K562 (cell line): ENCODE data around the gene STON2. TPM values are rescaled to one million over a fixed set of nuclear protein-coding genes. Genes with fewer than 3 reads are reported as not detected.
A peak's percentile ranks its signal among the peaks of the same experiment; 100 is the strongest.

Experiments used
- KAT8 ChIP-seq: fragments of 450-650 bp; IDR thresholded peaks from 2 replicates; pipeline ENCODE4 v1.6.1; 2016; ENCODE audit warnings: low read depth, mild to moderate bottlenecking
- KDM4B ChIP-seq, 2 experiments: fragments of 450-650 bp in 1 of 2; sonication (generic) in 1 of 2; IDR thresholded peaks; 2 replicates each; pipeline ENCODE4 v1.6.1; 2016 to 2017; ENCODE audit warnings: borderline replicate concordance in 2 of 2, antibody characterized with exemption in 1 of 2, low read depth in 1 of 2, mild to moderate bottlenecking in 1 of 2
- L3MBTL2 ChIP-seq: fragments of 450-650 bp; IDR thresholded peaks from 2 replicates; pipeline ENCODE4 v1.6.1; 2016; ENCODE audit warnings: mild to moderate bottlenecking, moderate library complexity
- SMARCC2 ChIP-seq: fragments of 450-650 bp; IDR thresholded peaks from 2 replicates; pipeline ENCODE4 v1.6.1; 2017; ENCODE audit warnings: antibody characterized with exemption, moderate library complexity, mild to moderate bottlenecking, low read depth
- STAG1 ChIP-seq: sonication (generic); formaldehyde crosslinking; IDR thresholded peaks from 2 replicates; pipeline ENCODE4 v1.5.0; 2020; ENCODE audit warnings: missing genetic modification reagents, borderline replicate concordance
- TBL1XR1 ChIP-seq, 2 experiments: IDR thresholded peaks; 2 replicates each; pipeline ENCODE4 v1.6.1; 2012; ENCODE audit warnings: improper control_type of control experiment in 2 of 2, low read length in 2 of 2, mild to moderate bottlenecking in 1 of 2
- ZNF384 ChIP-seq: IDR thresholded peaks from 2 replicates; pipeline ENCODE4 v1.6.1; 2012; ENCODE audit warnings: low read depth, low read length, improper control_type of control experiment
- polyA plus RNA-seq, 8 experiments: library from polyadenylated mRNA; depleted of rRNA in 4 of 8; stranded (reverse) in 5 of 8; unstranded in 3 of 8; fragments of >200 nt; fragmentation: Nextera tagmentation in 2 of 8; fragmentation: Illumina TruSeq in 1 of 8; extraction: Ambion mirVana in 2 of 8; extraction: Trizol in 1 of 8; gene quantifications; 2 replicates each; pipeline versions ENCODE4 v1.2.1 to v1.2.3, GENCODE V29; 2011 to 2014; ENCODE audit warnings: inconsistent platforms in 1 of 8, missing spikeins in 1 of 8
- total RNA-seq, 7 experiments: library from RNA; depleted of rRNA in 6 of 7; stranded (reverse); fragments of >200 nt in 6 of 7; fragmentation: Illumina TruSeq in 2 of 7; extraction: Trizol in 2 of 7; gene quantifications; 2 replicates each; pipeline versions ENCODE4 v1.2.1 to v1.2.3, GENCODE V29; 2011 to 2021; ENCODE audit warnings: low replicate concordance in 1 of 7
- TF ChIP-seq, protein P1 (sequence below), 2 experiments: fragments of 450-650 bp; conservative IDR thresholded peaks; 2 replicates each; pipeline ENCODE4 v1.6.1; 2017; ENCODE audit warnings: mild to moderate bottlenecking in 2 of 2, moderate library complexity in 2 of 2
- TF ChIP-seq, protein P2 (sequence below), 2 experiments: fragments of 450-650 bp; IDR thresholded peaks; 2 replicates each; pipeline ENCODE4 v1.6.1; 2016; ENCODE audit warnings: mild to moderate bottlenecking in 2 of 2, borderline replicate concordance in 1 of 2, low read depth in 1 of 2, moderate library complexity in 1 of 2

STON2 gene
- total and polyA plus RNA-seq, 9 of the 15 experiments (the other 6 are each of a cell fraction or from before 2014, with no cell fraction given) = 7.8 to 99.3 (median 53.5) TPM

DNA sequence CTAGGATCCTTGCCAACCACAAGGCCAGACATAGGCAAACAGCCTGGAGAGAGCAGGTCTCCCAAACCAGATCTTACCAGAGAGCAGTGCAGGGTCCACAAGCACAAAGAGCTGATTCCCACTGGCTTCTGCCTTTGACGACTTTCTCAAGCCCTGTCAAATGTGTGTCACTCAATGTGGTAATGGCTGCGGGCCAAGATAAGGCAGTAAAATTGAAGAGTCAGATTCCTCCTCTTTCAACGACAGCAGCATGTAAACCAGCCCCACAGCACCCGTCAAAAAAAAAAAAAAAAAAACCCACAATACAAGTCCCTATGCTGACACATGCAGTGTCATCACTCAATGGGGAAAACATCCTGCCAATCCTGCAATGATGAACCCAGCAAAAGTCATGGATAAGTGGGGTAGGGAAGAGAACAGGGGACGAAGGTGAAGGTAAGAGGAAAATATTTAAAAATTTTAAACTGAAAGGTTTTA lies at the start of gene STON2 (continued):
- TF ChIP-seq, protein P1, sequence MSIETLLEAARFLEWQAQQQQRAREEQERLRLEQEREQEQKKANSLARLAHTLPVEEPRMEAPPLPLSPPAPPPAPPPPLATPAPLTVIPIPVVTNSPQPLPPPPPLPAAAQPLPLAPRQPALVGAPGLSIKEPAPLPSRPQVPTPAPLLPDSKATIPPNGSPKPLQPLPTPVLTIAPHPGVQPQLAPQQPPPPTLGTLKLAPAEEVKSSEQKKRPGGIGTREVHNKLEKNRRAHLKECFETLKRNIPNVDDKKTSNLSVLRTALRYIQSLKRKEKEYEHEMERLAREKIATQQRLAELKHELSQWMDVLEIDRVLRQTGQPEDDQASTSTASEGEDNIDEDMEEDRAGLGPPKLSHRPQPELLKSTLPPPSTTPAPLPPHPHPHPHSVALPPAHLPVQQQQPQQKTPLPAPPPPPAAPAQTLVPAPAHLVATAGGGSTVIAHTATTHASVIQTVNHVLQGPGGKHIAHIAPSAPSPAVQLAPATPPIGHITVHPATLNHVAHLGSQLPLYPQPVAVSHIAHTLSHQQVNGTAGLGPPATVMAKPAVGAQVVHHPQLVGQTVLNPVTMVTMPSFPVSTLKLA (conservative IDR thresholded peaks at IDR 0.05) = peak in 1 of 2 experiments; percentile 47; a peak in 1 of 4 replicates
- peak; percentile 98 for TF ChIP-seq ZNF384
- TF ChIP-seq, protein P2, sequence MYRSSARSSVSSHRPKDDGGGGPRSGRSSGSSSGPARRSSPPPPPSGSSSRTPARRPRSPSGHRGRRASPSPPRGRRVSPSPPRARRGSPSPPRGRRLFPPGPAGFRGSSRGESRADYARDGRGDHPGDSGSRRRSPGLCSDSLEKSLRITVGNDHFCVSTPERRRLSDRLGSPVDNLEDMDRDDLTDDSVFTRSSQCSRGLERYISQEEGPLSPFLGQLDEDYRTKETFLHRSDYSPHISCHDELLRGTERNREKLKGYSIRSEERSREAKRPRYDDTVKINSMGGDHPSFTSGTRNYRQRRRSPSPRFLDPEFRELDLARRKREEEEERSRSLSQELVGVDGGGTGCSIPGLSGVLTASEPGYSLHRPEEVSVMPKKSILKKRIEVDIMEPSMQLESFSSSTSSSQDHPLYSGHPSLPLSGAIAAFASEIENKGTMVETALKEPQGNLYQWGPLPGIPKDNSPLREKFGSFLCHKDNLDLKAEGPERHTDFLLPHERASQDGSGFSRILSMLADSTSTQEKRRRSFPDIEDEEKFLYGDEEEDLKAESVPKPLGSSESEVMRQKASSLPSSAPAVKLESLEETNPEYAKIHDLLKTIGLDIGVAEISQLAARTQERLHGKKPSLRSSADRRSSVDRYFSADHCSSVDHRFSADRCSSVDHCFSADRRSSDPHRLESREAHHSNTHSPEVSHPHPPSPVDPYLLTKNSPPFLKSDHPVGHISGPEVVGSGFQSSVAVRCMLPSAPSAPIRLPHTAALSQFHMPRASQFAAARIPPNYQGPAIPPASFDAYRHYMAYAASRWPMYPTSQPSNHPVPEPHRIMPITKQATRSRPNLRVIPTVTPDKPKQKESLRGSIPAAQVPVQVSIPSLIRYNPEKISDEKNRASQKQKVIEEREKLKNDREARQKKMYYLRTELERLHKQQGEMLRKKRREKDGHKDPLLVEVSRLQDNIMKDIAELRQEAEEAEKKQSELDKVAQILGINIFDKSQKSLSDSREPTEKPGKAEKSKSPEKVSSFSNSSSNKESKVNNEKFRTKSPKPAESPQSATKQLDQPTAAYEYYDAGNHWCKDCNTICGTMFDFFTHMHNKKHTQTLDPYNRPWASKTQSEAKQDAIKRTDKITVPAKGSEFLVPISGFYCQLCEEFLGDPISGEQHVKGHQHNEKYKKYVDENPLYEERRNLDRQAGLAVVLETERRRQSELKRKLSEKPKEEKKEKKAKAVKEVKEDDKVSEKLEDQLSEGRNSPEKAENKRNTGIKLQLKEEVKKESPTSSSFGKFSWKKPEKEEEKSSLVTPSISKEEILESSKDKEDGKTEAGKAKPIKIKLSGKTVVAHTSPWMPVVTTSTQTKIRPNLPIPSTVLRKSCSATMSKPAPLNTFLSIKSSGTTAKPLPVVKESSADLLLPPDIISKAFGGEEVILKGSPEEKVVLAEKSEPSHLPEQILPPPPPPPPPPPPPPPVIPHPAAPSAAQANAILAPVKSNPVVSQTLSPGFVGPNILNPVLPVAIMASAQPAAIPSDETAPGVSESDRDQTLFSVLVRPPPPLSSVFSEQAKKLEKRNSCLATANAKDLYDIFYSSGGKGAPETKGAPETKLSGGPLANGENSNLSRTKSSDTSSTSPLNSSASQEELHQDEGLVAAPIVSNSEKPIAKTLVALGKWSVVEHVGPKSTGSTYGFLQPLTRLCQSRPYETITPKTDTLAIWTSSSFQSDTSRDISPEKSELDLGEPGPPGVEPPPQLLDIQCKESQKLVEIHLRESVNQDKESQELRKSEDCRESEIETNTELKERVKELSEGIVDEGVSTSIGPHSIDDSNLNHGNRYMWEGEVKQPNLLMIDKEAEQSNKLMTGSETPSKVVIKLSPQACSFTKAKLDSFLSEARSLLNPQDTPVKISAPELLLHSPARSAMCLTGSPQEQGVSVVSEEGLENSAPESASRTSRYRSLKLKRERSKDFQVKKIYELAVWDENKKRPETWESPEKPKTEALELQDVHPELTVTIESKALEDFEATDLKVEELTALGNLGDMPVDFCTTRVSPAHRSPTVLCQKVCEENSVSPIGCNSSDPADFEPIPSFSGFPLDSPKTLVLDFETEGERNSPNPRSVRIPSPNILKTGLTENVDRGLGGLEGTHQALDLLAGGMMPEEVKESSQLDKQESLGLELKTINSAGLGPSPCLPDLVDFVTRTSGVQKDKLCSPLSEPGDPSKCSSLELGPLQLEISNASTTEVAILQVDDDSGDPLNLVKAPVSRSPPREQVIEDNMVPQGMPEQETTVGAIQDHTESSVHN (IDR thresholded peaks at IDR 0.05; ENCODE audit: borderline replicate concordance in 1 of 2, low read depth in 1 of 2) = peak in 1 of 2 experiments; percentile 75; a peak in 1 of 4 replicates
- TF ChIP-seq KAT8 = no peak
- TF ChIP-seq KDM4B (IDR thresholded peaks at IDR 0.05; ENCODE audit: borderline replicate concordance in 2 of 2, low read depth in 1 of 2) = no peak
- 0 out of 2 replicates have a peak, but pooled peaks have one; percentile 14 for TF ChIP-seq L3MBTL2
- peak; percentile 29; the same call in 1 of the 2 replicates for TF ChIP-seq SMARCC2
- no peak for TF ChIP-seq STAG1 (CRISPR knock-in tag)
- peak in 1 of 2 experiments; percentile 47; a peak in 1 of 4 replicates for TF ChIP-seq TBL1XR1 (IDR thresholded peaks at IDR 0.05; ENCODE audit: low read length in 2 of 2)
